BJ (cell line): Measurements from ENCODE around the gene ACO1. TPM values are rescaled to one million over a fixed set of nuclear protein-coding genes. Genes with fewer than 3 reads are reported as not detected.

Source experiments
- CTCF ChIA-PET: fragments of 350-600 bp; formaldehyde crosslinking; extraction: SDS; loops from one replicate; lab custom pipeline; 2021; ENCODE audit warnings: antibody characterized with exemption, inconsistent platforms; lab: Yijun Ruan, JAX
- POLR2A ChIA-PET: fragments of 300-600 bp; sonication (Branson Sonifier 250); formaldehyde crosslinking; extraction: SDS; loops from one replicate; lab custom pipeline; 2021; ENCODE audit warnings: antibody characterized with exemption; lab: Charles Lee
- DNase-seq: peaks from one replicate; pipeline ENCODE4 v3.0.0-alpha.2; 2011; ENCODE audit warnings: low read depth
- H3K27me3 ChIP-seq: 2 replicates; pipeline ENCODE4 v1.6.0; 2011; ENCODE audit warnings: low read length; ENCODE audit not compliant: control insufficient read depth, insufficient read depth
- H3K36me3 ChIP-seq: 2 replicates; pipeline ENCODE4 v1.5.1; 2011; ENCODE audit warnings: low read length; ENCODE audit not compliant: control insufficient read depth, insufficient read depth
- H3K4me3 ChIP-seq: 2 replicates; pipeline ENCODE4 v1.5.1; 2011; ENCODE audit warnings: low read depth, mild to moderate bottlenecking, control low read depth, low read length
- polyA plus RNA-seq: library from polyadenylated mRNA; depleted of rRNA; stranded (reverse); fragments of >200 nt; gene quantifications from 2 replicates; pipeline ENCODE4 v1.2.3, GENCODE V29; 2011
- TF ChIP-seq, protein P1 (sequence below): IDR thresholded peaks from 2 replicates; pipeline ENCODE4 v1.5.1; 2011; ENCODE audit warnings: low read depth, mild to moderate bottlenecking, control low read depth, inconsistent platforms, low read length, moderate library complexity; ENCODE audit not compliant: insufficient read depth

ACO1 gene
- polyA plus RNA-seq, 1 experiment = 93.8 TPM

DNA sequence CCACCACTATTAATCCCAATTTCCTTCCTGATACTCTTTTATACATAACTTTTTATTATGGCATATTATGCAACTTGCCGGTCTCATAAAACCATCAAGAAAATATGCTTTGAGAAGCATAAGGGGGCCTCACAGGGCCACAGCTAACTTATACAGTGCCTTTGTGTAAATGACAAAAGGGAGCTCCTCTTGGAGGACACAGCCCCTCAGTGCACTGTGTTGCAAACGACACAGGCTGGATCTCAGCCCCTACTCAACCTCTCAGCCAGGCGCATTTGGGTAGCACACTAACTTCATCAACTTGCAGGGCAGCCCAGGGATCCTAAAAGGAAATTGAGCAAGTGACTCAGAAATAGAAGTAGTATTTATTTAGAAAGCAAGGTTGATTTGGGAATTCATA lies 106.2 kb downstream of the ACO1 start:
- H3K27me3 ChIP-seq = no peaks in the 10 kb centered on the region
- DNase-seq = no peak
- ChIA-PET POLR2A (no interaction called here), CTCF (no interaction called here)
- H3K4me3 ChIP-seq = no peak overlapping the region
- H3K36me3 ChIP-seq = 0 out of 2 replicates have a peak, but pooled peaks cover 1% of the 10 kb centered on the region
- TF ChIP-seq, protein P1, sequence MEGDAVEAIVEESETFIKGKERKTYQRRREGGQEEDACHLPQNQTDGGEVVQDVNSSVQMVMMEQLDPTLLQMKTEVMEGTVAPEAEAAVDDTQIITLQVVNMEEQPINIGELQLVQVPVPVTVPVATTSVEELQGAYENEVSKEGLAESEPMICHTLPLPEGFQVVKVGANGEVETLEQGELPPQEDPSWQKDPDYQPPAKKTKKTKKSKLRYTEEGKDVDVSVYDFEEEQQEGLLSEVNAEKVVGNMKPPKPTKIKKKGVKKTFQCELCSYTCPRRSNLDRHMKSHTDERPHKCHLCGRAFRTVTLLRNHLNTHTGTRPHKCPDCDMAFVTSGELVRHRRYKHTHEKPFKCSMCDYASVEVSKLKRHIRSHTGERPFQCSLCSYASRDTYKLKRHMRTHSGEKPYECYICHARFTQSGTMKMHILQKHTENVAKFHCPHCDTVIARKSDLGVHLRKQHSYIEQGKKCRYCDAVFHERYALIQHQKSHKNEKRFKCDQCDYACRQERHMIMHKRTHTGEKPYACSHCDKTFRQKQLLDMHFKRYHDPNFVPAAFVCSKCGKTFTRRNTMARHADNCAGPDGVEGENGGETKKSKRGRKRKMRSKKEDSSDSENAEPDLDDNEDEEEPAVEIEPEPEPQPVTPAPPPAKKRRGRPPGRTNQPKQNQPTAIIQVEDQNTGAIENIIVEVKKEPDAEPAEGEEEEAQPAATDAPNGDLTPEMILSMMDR = no peak

DNA sequence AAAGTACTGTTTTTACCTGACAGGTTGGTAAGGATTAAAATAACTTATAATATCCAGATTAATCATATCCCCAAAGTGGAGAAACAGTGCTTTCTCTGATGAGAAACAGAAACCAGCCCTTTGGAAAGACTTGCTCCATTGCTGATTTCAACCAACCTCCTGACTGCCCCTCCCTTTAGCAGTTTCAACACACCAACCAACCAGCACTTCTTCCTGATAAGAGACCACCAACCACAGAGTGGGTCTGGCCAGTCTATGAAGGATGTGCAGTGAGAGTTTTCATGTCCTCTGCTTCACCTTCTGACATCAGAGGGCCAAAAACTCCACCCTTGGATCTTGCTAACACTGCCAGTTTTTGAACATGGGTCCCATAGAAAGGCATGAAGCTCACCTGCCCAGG lies 113.5 kb downstream of the ACO1 start:
- H3K4me3 ChIP-seq = no peak overlapping the region
- TF ChIP-seq, protein P1 = no peak
- DNase-seq = no peak
- POLR2A ChIA-PET = no interaction called here
- CTCF ChIA-PET = no interaction called here
- H3K36me3 ChIP-seq = peaks cover 1% of the 10 kb centered on the region; the same call in 1 of the 2 replicates
- no peaks in the 10 kb centered on the region for H3K27me3 ChIP-seq

DNA sequence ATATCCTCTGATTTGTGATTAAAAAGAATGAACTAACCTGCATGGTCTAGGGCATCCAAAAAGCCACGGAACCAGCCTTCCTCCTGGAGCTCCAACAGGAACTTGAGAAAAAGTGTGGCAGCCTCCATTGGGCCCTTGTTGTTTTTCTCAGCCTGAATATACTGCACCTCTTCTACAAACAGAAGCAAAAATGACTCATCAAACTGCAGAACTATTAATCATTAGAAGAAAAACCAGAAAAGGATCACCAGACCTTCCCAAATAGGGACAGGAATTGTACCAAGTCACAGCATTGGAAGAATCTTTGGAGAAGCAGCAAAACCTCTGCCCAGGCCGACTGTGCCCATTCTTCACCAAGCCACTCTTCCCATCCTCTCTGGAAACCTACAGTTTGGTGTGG lies 116.3 kb downstream of the ACO1 start:
- CTCF ChIA-PET = no interaction called here
- DNase-seq = no peak

DNA sequence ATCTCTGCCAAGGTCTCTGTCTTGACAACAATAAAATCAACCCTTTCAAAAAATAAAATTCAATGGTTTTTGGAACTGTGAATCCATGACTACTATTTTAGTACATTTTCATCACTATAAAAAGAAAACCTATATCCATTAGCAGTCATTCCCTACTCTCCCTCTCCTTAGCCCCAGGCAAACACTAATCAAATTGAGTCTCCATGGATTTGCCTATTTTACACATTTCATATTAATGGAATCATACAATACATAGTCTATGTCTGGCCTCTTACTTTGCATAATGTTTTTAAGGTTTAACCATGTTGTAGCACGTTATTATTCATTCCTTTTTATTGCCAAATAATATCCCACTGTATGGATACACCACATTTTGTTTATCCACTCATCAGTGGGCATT lies 117.4 kb downstream of the ACO1 start:
- ChIA-PET CTCF (interaction anchor here (1.2 kb wide), 1 partner anchor 23 kb away, joined by 3 read pairs; no protein-coding TSS in a partner anchor), POLR2A (no interaction called here)
- no peak overlapping the region for H3K4me3 ChIP-seq
- TF ChIP-seq, protein P1 = no peak
- no peak for DNase-seq
- H3K27me3 ChIP-seq = no peaks in the 10 kb centered on the region
- H3K36me3 ChIP-seq = peaks cover 1% of the 10 kb centered on the region; the same call in 1 of the 2 replicates

More for the DNA sequence above, 116.3 kb downstream of the ACO1 start:
- POLR2A ChIA-PET = no interaction called here
- Histone ChIP-seq H3K27me3 (no peaks in the 10 kb centered on the region), H3K36me3 (peaks cover 1% of the 10 kb centered on the region; the same call in 1 of the 2 replicates), H3K4me3 (no peak overlapping the region)
- TF ChIP-seq, protein P1 = no peak

DNA sequence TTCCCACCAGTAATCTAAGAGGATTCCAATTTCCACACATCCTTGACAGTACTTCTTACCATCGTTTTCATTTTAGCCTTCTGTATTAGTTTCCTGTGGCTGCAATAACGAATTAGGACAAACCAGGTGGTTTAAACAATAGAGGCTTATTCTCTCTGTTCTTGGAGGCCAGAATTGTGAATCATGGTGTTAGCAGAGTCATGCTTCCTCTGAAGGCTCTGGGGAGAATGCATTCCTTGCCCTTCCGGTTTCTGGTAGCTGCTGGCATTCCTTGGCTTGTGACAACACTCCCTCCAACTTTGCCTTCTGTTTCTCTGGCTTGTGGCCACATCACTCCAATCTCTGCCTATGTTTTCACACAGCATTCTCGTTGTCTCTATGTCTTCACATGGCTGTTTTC lies 118.0 kb downstream of the ACO1 start:
- Histone ChIP-seq H3K4me3 (no peak overlapping the region), H3K36me3 (peaks cover 1% of the 10 kb centered on the region; the same call in 1 of the 2 replicates), H3K27me3 (no peaks in the 10 kb centered on the region)
- POLR2A ChIA-PET = no interaction called here
- TF ChIP-seq, protein P1 = no peak
- CTCF ChIA-PET = interaction anchor here (1.2 to 2.3 kb wide), 2 partner anchors 23 to 124 kb away, joined by 3 to 7 read pairs; no protein-coding TSS in a partner anchor
- DNase-seq = no peak
